22Rv1 (cell line): ENCODE measurements around the gene PDGFA.

Experiments used
- CTCF ChIP-seq: fragments of 450-650 bp; IDR thresholded peaks from 2 replicates; pipeline ENCODE4 v1.5.1; 2017; ENCODE audit warnings: mild to moderate bottlenecking
- ZFX ChIP-seq: fragments of 450-650 bp; IDR thresholded peaks from 2 replicates; pipeline ENCODE4 v1.6.1; 2017; ENCODE audit warnings: antibody characterized with exemption, borderline replicate concordance

GRCh38 chr7:560966-561630 is 41.5 kb upstream of the PDGFA start:
- TF ChIP-seq CTCF (no peak), ZFX (no peak)
